GM23338 (cell line): ENCODE results near the gene PUM2. TPM values are rescaled to one million over a fixed set of nuclear protein-coding genes. Genes with fewer than 3 reads are reported as not detected.
A peak's percentile ranks its signal among the peaks of the same experiment; 100 is the strongest.

Source experiments
- ATAC-seq: fragments of 200-7000 bp; cut with Tn5 transposase; 3 replicates; pipeline ENCODE4 v1.9.1; 2020
- DNase-seq: peaks from one replicate; pipeline ENCODE4 v3.0.0-alpha.2; 2015; ENCODE audit warnings: low spot score
- H2AFZ ChIP-seq: fragments of 200-600 bp; sonication (generic); 2 replicates; pipeline ENCODE4 v1.8.0; 2016; ENCODE audit warnings: antibody characterized with exemption, mild to moderate bottlenecking, moderate library complexity
- H3F3A ChIP-seq: fragments of 200-600 bp; sonication (generic); replicated peaks from 2 replicates; pipeline ENCODE4 v1.8.0; 2017; ENCODE audit warnings: antibody characterized with exemption, mixed run types, low read depth
- H3K27ac ChIP-seq: fragments of 200-600 bp; sonication (generic); 2 replicates; pipeline ENCODE4 v1.6.1; 2016; ENCODE audit warnings: low read depth
- H3K27me3 ChIP-seq: fragments of 200-600 bp; sonication (generic); 2 replicates; pipeline ENCODE4 v1.8.0; 2016; ENCODE audit warnings: mild to moderate bottlenecking, mixed run types, moderate library complexity; ENCODE audit not compliant: insufficient read depth
- H3K36me3 ChIP-seq: fragments of 200-600 bp; sonication (generic); 2 replicates; pipeline ENCODE4 v1.8.0; 2016; ENCODE audit warnings: mild to moderate bottlenecking; ENCODE audit not compliant: insufficient read depth
- H3K4me1 ChIP-seq: fragments of 200-600 bp; sonication (generic); 2 replicates; pipeline ENCODE4 v1.8.0; 2016; ENCODE audit warnings: mild to moderate bottlenecking, moderate library complexity; ENCODE audit not compliant: insufficient read depth
- H3K4me2 ChIP-seq: fragments of 200-600 bp; sonication (generic); 2 replicates; pipeline ENCODE4 v1.7.1; 2017; ENCODE audit warnings: mixed run types
- H3K4me3 ChIP-seq: fragments of 200-600 bp; sonication (generic); 2 replicates; pipeline ENCODE4 v1.6.1; 2016; ENCODE audit warnings: mixed run types
- H3K79me2 ChIP-seq: fragments of 200-600 bp; sonication (generic); replicated peaks from 2 replicates; pipeline ENCODE4 v1.8.0; 2017; ENCODE audit warnings: mild to moderate bottlenecking; ENCODE audit not compliant: insufficient read depth
- H3K9me2 ChIP-seq: fragments of 200-600 bp; sonication (generic); 2 replicates; pipeline ENCODE4 v1.8.0; 2017; ENCODE audit not compliant: insufficient read depth
- H4K20me1 ChIP-seq: fragments of 200-600 bp; sonication (generic); replicated peaks from 2 replicates; pipeline ENCODE4 v1.8.0; 2017; ENCODE audit warnings: mild to moderate bottlenecking; ENCODE audit not compliant: insufficient read depth
- H3K27ac Mint-ChIP-seq: 2 replicates; pipeline ENCODE4 v1.8.0; 2020; ENCODE audit warnings: inconsistent platforms, mild to moderate bottlenecking, moderate library complexity, mixed read lengths
- H3K27me3 Mint-ChIP-seq: 3 replicates; pipeline ENCODE4 v1.8.0; 2022; ENCODE audit warnings: low read depth, mild to moderate bottlenecking, moderate library complexity, mixed read lengths, inconsistent platforms; ENCODE audit not compliant: insufficient read depth, poor library complexity
- H3K36me3 Mint-ChIP-seq: 3 replicates; pipeline ENCODE4 v1.8.0; 2021; ENCODE audit warnings: low read depth, mild to moderate bottlenecking, inconsistent platforms, moderate library complexity, mixed read lengths
- H3K4me1 Mint-ChIP-seq: 3 replicates; pipeline ENCODE4 v1.8.0; 2020; ENCODE audit warnings: mild to moderate bottlenecking, inconsistent platforms, mixed read lengths
- H3K4me3 Mint-ChIP-seq: 3 replicates; pipeline ENCODE4 v1.8.0; 2021; ENCODE audit warnings: moderate library complexity, mild to moderate bottlenecking, inconsistent platforms, mixed read lengths
- H3K9me3 Mint-ChIP-seq: 3 replicates; pipeline ENCODE4 v1.8.0; 2020; ENCODE audit warnings: moderate library complexity, mild to moderate bottlenecking, inconsistent platforms, mixed read lengths
- CREB1 ChIP-seq: fragments of 250-450 bp; sonication (Bioruptor Pico); IDR thresholded peaks from 2 replicates; pipeline ENCODE4 v1.5.0; 2020; ENCODE audit warnings: low read depth, mild to moderate bottlenecking, moderate library complexity
- CTCF ChIP-seq, 2 experiments: fragments of 200-600 bp in 1 of 2; sonication (generic) in 1 of 2; conservative IDR thresholded peaks; 2 replicates each; pipeline versions ENCODE4 v1.5.1 to v1.6.1; 2016 to 2017; ENCODE audit warnings: antibody characterized with exemption in 2 of 2, low read depth in 2 of 2, mild to moderate bottlenecking in 2 of 2, moderate library complexity in 1 of 2
- ETS1 ChIP-seq: IDR thresholded peaks from 2 replicates; pipeline ENCODE4 v1.6.1; 2016; ENCODE audit warnings: antibody characterized with exemption
- EZH2 ChIP-seq: fragments of 200-600 bp; sonication (generic); IDR thresholded peaks from one replicate; pipeline ENCODE4 v1.8.0; 2017; ENCODE audit warnings: antibody characterized with exemption, mild to moderate bottlenecking, low read depth; ENCODE audit not compliant: unreplicated experiment
- EZH2phosphoT487 ChIP-seq: fragments of 200-600 bp; sonication (generic); IDR thresholded peaks from one replicate; pipeline ENCODE4 v1.8.1; 2018; ENCODE audit warnings: antibody characterized with exemption; ENCODE audit not compliant: unreplicated experiment
- JUNB ChIP-seq: IDR thresholded peaks from one replicate; pipeline ENCODE4 v1.6.1; 2016; ENCODE audit warnings: antibody characterized with exemption; ENCODE audit not compliant: unreplicated experiment
- NANOG ChIP-seq: IDR thresholded peaks from 2 replicates; pipeline ENCODE4 v1.6.1; 2016; ENCODE audit warnings: antibody characterized with exemption, borderline replicate concordance
- POLR2AphosphoS5 ChIP-seq: IDR thresholded peaks from 2 replicates; pipeline ENCODE4 v1.6.1; 2016; ENCODE audit warnings: antibody characterized with exemption, low read depth
- REST ChIP-seq: IDR thresholded peaks from one replicate; pipeline ENCODE4 v1.6.1; 2018; ENCODE audit warnings: antibody characterized with exemption; ENCODE audit not compliant: unreplicated experiment
- STAT1 ChIP-seq: IDR thresholded peaks from one replicate; pipeline ENCODE4 v1.6.1; 2016; ENCODE audit warnings: antibody characterized with exemption; ENCODE audit not compliant: unreplicated experiment
- ZNF114 ChIP-seq: fragments of 250-450 bp; sonication (Bioruptor Pico); IDR thresholded peaks from 2 replicates; pipeline ENCODE4 v1.5.0; 2020; ENCODE audit warnings: mild to moderate bottlenecking, moderate library complexity
- ZNF331 ChIP-seq: fragments of 250-450 bp; sonication (Bioruptor Pico); IDR thresholded peaks from 2 replicates; pipeline ENCODE4 v1.5.0; 2020; ENCODE audit warnings: low read depth, mild to moderate bottlenecking, moderate library complexity
- polyA plus RNA-seq: library from polyadenylated mRNA; unstranded; fragments of >200 nt; fragmentation: Nextera tagmentation; extraction: Ambion mirVana; gene quantifications from 2 replicates; pipeline ENCODE4 v1.2.1, GENCODE V29; 2016
- total RNA-seq: library from RNA; depleted of rRNA; stranded (reverse); fragments of >200 nt; shearing (Covaris generic); gene quantifications from 2 replicates; pipeline ENCODE4 v1.2.3, GENCODE V29; 2014
- TF ChIP-seq, protein P1 (sequence below): fragments of 250-450 bp; sonication (Bioruptor Pico); IDR thresholded peaks from 2 replicates; pipeline ENCODE4 v1.5.0; 2020; ENCODE audit warnings: mild to moderate bottlenecking, moderate library complexity

PUM2 gene
- total and polyA plus RNA-seq, 2 experiments from 2014 or later, result 29.9 to 94.1 TPM

DNA sequence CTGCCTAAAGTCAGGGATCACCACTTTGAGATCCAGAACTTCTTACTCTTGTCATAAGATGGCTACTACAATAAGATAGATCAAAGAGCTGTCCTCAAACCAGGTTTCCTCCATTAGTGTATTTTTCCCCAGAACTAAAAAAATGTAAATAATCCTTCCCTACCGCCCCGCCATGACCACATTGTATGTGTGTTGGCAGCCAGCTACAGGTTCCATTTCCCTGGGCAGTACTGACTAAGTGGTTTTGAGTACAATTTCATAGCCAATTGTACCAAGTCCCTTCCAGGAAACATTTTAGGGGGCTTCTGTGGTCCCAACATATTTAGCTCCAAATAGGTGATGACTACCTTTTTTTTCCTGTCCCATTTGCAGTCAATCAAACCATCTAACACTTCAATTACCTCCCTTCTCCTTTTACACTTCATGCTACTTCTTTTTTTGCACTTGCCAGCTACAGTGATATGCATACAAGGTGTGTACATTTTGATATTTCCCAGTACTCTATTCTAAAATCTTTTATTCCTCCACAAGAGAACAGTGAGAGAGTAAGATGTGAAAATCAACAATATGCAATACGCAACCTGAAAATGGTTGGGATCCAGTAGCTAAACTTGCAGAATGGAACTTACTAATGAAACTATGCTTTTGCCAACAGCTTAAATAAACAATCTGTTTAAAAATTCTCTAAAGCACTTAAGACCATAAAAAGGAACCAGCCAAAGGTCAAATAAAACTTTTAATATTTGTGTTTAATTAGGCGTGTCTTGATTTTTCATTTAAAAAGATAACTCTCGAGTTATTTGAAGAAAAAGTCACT lies 3.9 kb downstream of the PUM2 start:
- peaks cover 14% of the 10 kb centered on the region for H3K36me3 Mint-ChIP-seq
- no peak overlapping the region for H3K4me3 Mint-ChIP-seq
- Histone ChIP-seq H4K20me1 (peaks cover 64% of the 10 kb centered on the region), H3K27me3 (no peaks in the 10 kb centered on the region), H3F3A (peaks cover 8% of the 10 kb centered on the region; the same call in 1 of the 2 replicates), H3K27ac (no peak overlapping the region), H3K4me1 (peaks cover 39% of the 10 kb centered on the region), H3K79me2 (peaks cover 85% of the 10 kb centered on the region), H2AFZ (no peak overlapping the region), H3K9me2 (no peaks in the 10 kb centered on the region), H3K4me2 (peak overlapping the region; percentile 78), H3K36me3 (no peaks in the 10 kb centered on the region), H3K4me3 (peak overlapping the region; percentile 36; the same call in 1 of the 2 replicates)
- peaks cover 8% of the 10 kb centered on the region for H3K27me3 Mint-ChIP-seq
- no peak overlapping the region for H3K27ac Mint-ChIP-seq
- H3K4me1 Mint-ChIP-seq, result peaks cover 32% of the 10 kb centered on the region
- no peak for DNase-seq
- no peak for TF ChIP-seq EZH2
- TF ChIP-seq STAT1, result no peak
- TF ChIP-seq JUNB, result no peak
- no peak for TF ChIP-seq POLR2AphosphoS5
- TF ChIP-seq EZH2phosphoT487, result no peak
- TF ChIP-seq, protein P1, sequence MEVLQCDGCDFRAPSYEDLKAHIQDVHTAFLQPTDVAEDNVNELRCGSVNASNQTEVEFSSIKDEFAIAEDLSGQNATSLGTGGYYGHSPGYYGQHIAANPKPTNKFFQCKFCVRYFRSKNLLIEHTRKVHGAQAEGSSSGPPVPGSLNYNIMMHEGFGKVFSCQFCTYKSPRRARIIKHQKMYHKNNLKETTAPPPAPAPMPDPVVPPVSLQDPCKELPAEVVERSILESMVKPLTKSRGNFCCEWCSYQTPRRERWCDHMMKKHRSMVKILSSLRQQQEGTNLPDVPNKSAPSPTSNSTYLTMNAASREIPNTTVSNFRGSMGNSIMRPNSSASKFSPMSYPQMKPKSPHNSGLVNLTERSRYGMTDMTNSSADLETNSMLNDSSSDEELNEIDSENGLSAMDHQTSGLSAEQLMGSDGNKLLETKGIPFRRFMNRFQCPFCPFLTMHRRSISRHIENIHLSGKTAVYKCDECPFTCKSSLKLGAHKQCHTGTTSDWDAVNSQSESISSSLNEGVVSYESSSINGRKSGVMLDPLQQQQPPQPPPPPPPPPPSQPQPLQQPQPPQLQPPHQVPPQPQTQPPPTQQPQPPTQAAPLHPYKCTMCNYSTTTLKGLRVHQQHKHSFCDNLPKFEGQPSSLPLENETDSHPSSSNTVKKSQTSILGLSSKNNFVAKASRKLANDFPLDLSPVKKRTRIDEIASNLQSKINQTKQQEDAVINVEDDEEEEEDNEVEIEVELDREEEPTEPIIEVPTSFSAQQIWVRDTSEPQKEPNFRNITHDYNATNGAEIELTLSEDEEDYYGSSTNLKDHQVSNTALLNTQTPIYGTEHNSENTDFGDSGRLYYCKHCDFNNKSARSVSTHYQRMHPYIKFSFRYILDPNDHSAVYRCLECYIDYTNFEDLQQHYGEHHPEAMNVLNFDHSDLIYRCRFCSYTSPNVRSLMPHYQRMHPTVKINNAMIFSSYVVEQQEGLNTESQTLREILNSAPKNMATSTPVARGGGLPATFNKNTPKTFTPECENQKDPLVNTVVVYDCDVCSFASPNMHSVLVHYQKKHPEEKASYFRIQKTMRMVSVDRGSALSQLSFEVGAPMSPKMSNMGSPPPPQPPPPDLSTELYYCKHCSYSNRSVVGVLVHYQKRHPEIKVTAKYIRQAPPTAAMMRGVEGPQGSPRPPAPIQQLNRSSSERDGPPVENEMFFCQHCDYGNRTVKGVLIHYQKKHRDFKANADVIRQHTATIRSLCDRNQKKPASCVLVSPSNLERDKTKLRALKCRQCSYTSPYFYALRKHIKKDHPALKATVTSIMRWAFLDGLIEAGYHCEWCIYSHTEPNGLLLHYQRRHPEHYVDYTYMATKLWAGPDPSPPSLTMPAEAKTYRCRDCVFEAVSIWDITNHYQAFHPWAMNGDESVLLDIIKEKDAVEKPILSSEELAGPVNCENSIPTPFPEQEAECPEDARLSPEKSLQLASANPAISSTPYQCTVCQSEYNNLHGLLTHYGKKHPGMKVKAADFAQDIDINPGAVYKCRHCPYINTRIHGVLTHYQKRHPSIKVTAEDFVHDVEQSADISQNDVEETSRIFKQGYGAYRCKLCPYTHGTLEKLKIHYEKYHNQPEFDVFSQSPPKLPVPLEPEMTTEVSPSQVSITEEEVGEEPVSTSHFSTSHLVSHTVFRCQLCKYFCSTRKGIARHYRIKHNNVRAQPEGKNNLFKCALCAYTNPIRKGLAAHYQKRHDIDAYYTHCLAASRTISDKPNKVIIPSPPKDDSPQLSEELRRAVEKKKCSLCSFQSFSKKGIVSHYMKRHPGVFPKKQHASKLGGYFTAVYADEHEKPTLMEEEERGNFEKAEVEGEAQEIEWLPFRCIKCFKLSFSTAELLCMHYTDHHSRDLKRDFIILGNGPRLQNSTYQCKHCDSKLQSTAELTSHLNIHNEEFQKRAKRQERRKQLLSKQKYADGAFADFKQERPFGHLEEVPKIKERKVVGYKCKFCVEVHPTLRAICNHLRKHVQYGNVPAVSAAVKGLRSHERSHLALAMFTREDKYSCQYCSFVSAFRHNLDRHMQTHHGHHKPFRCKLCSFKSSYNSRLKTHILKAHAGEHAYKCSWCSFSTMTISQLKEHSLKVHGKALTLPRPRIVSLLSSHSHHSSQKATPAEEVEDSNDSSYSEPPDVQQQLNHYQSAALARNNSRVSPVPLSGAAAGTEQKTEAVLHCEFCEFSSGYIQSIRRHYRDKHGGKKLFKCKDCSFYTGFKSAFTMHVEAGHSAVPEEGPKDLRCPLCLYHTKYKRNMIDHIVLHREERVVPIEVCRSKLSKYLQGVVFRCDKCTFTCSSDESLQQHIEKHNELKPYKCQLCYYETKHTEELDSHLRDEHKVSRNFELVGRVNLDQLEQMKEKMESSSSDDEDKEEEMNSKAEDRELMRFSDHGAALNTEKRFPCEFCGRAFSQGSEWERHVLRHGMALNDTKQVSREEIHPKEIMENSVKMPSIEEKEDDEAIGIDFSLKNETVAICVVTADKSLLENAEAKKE (CRISPR knock-in tag), result no peak
- no peak for TF ChIP-seq ZNF114 (CRISPR knock-in tag)
- TF ChIP-seq NANOG, result no peak
- TF ChIP-seq CTCF (conservative IDR thresholded peaks at IDR 0.05; ENCODE audit: low read depth in 2 of 2), result no peak
- TF ChIP-seq ZNF331, result no peak
- TF ChIP-seq CREB1 (CRISPR knock-in tag), result no peak
- no peak for TF ChIP-seq REST
- TF ChIP-seq ETS1, result no peak
- no peak for ATAC-seq
- H3K9me3 Mint-ChIP-seq, result no peaks in the 10 kb centered on the region
